K562 (cell line): ENCODE measurements around the gene RASGRP1.

Experiments
- FOS ChIP-seq: IDR thresholded peaks from 3 replicates; pipeline ENCODE4 v1.6.1; 2011; ENCODE audit not compliant: insufficient read length; ENCODE audit errors: extremely low read depth
- JUN ChIP-seq, 2 experiments: sonication (generic) in 1 of 2; formaldehyde crosslinking in 1 of 2; IDR thresholded peaks; 2 replicates each; pipeline versions ENCODE4 v1.6.1 to v1.8.0; 2012 to 2022; ENCODE audit warnings: borderline replicate concordance in 2 of 2, mild to moderate bottlenecking in 2 of 2, improper control_type of control experiment in 1 of 2, low read depth in 1 of 2, low read length in 1 of 2, missing genetic modification reagents in 1 of 2
- MYNN ChIP-seq, 2 experiments: sonication (generic); formaldehyde crosslinking in 1 of 2; IDR thresholded peaks; 2 replicates each; pipeline versions ENCODE4 v1.5.0 to v1.6.1; 2016 to 2020; ENCODE audit warnings: antibody characterized with exemption in 1 of 2, missing genetic modification reagents in 1 of 2
- NCOR1 ChIP-seq: fragments of 450-650 bp; IDR thresholded peaks from 2 replicates; pipeline ENCODE4 v1.6.1; 2016; ENCODE audit warnings: mild to moderate bottlenecking, moderate library complexity
- POLR2A ChIP-seq: fragments of 450-650 bp; conservative IDR thresholded peaks from 2 replicates; pipeline ENCODE4 v1.6.1; 2016
- POLR2H ChIP-seq: IDR thresholded peaks from 2 replicates; pipeline ENCODE4 v1.6.1; 2016; ENCODE audit warnings: missing genetic modification characterization, low read depth, mild to moderate bottlenecking, control low read depth, missing compliant biosample characterization, moderate library complexity
- POLR3A ChIP-seq: IDR thresholded peaks from 2 replicates; pipeline ENCODE4 v1.6.1; 2011; ENCODE audit warnings: borderline replicate concordance, mild to moderate bottlenecking, moderate library complexity; ENCODE audit not compliant: insufficient read length, insufficient read depth; ENCODE audit errors: extremely low read depth
- ZBTB7A ChIP-seq: IDR thresholded peaks from 2 replicates; pipeline ENCODE4 v1.6.1; 2011; ENCODE audit warnings: low read depth, mild to moderate bottlenecking, low read length, moderate library complexity, borderline replicate concordance; ENCODE audit not compliant: control insufficient read depth
- ZNF764 ChIP-seq: fragments of 250-450 bp; sonication (Bioruptor Pico); IDR thresholded peaks from 2 replicates; pipeline ENCODE4 v1.4.0; 2020; ENCODE audit warnings: low read depth, mild to moderate bottlenecking, moderate library complexity
- TF ChIP-seq, protein P1 (sequence below), 3 experiments: IDR thresholded peaks in 2 of 3; conservative IDR thresholded peaks in 1 of 3; 2 replicates each; pipeline ENCODE4 v1.5.1; 2011 to 2012; ENCODE audit warnings: low read length in 3 of 3, mild to moderate bottlenecking in 3 of 3, control low read depth in 2 of 3, improper control_type of control experiment in 1 of 3, inconsistent platforms in 1 of 3, low read depth in 1 of 3, mixed read lengths in 1 of 3, moderate library complexity in 1 of 3; ENCODE audit not compliant: insufficient read depth in 2 of 3
- TF ChIP-seq, protein P2 (sequence below): fragments of 250-450 bp; sonication (Bioruptor Pico); IDR thresholded peaks from 2 replicates; pipeline ENCODE4 v1.8.0; 2021; ENCODE audit warnings: mild to moderate bottlenecking, moderate library complexity
- TF ChIP-seq, protein P3 (sequence below): fragments of 250-450 bp; sonication (Bioruptor Pico); IDR thresholded peaks from 2 replicates; pipeline ENCODE4 v1.4.0; 2020; ENCODE audit warnings: borderline replicate concordance

DNA sequence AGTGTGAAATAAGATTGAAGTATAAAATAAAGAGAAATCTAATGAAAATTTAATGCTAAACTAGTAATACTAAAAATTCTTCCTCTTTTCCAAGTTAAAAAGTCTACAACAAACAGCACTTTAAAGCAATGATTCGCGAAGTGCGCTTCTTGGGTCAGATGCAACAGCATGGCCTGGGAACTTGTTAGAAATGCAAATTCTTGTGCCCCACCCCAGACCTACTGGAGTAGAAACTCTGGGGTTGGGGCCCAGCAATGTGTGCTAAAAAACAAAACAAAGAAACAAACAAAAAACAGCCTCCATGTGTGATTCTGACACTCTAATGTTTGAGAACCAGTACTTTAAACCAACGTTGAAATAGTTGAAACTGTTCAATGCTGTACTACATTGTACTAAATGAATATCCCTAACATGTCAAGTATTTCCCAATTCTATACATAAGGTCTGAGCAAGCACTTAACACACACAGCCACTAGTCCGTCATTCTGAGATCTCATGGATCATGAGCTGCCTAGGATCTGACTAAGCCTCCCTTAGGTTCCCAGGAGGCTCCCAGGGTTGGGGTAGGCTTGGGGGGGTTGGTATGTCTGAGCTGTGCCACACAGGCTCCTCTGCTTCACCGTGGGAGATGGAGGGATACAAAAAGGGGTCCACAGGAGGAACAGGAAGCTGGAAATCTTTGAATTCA is 6.1 kb downstream of the RASGRP1 start:
- no peak for TF ChIP-seq ZBTB7A
- TF ChIP-seq FOS: no peak
- TF ChIP-seq POLR2A: no peak
- no peak for TF ChIP-seq NCOR1
- TF ChIP-seq, protein P1, sequence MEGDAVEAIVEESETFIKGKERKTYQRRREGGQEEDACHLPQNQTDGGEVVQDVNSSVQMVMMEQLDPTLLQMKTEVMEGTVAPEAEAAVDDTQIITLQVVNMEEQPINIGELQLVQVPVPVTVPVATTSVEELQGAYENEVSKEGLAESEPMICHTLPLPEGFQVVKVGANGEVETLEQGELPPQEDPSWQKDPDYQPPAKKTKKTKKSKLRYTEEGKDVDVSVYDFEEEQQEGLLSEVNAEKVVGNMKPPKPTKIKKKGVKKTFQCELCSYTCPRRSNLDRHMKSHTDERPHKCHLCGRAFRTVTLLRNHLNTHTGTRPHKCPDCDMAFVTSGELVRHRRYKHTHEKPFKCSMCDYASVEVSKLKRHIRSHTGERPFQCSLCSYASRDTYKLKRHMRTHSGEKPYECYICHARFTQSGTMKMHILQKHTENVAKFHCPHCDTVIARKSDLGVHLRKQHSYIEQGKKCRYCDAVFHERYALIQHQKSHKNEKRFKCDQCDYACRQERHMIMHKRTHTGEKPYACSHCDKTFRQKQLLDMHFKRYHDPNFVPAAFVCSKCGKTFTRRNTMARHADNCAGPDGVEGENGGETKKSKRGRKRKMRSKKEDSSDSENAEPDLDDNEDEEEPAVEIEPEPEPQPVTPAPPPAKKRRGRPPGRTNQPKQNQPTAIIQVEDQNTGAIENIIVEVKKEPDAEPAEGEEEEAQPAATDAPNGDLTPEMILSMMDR (IDR thresholded peaks at IDR 0.05 in 2 of 3, conservative IDR thresholded peaks at IDR 0.05 in 1 of 3; ENCODE audit: insufficient read depth in 2 of 3, low read depth in 1 of 3, low read length in 3 of 3): no peak
- no peak for TF ChIP-seq MYNN (IDR thresholded peaks at IDR 0.05)
- no peak for TF ChIP-seq MYNN (CRISPR knock-in tag; IDR thresholded peaks at IDR 0.05)
- no peak for TF ChIP-seq POLR3A
- TF ChIP-seq ZNF764 (CRISPR knock-in tag): no peak
- TF ChIP-seq, protein P2, sequence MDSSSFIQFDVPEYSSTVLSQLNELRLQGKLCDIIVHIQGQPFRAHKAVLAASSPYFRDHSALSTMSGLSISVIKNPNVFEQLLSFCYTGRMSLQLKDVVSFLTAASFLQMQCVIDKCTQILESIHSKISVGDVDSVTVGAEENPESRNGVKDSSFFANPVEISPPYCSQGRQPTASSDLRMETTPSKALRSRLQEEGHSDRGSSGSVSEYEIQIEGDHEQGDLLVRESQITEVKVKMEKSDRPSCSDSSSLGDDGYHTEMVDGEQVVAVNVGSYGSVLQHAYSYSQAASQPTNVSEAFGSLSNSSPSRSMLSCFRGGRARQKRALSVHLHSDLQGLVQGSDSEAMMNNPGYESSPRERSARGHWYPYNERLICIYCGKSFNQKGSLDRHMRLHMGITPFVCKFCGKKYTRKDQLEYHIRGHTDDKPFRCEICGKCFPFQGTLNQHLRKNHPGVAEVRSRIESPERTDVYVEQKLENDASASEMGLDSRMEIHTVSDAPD: no peak
- TF ChIP-seq, protein P3, sequence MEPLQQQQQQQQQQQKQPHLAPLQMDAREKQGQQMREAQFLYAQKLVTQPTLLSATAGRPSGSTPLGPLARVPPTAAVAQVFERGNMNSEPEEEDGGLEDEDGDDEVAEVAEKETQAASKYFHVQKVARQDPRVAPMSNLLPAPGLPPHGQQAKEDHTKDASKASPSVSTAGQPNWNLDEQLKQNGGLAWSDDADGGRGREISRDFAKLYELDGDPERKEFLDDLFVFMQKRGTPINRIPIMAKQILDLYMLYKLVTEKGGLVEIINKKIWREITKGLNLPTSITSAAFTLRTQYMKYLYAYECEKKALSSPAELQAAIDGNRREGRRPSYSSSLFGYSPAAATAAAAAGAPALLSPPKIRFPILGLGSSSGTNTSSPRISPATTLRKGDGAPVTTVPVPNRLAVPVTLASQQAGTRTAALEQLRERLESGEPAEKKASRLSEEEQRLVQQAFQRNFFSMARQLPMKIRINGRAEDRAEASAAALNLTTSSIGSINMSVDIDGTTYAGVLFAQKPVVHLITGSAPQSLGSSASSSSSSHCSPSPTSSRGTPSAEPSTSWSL (CRISPR knock-in tag): no peak
- TF ChIP-seq JUN (IDR thresholded peaks at IDR 0.05; ENCODE audit: borderline replicate concordance, low read depth, low read length): no peak
- no peak for TF ChIP-seq JUN (CRISPR knock-in tag; IDR thresholded peaks at IDR 0.05; ENCODE audit: borderline replicate concordance)
- no peak for TF ChIP-seq POLR2H (tag)
